Measurements from ENCODE around the gene PHLPP1. TPM values are rescaled to one million over a fixed set of nuclear protein-coding genes. Genes with fewer than 3 reads are reported as not detected.
A peak's percentile ranks its signal among the peaks of the same experiment; 100 is the strongest.

PHLPP1 gene
- total and polyA plus RNA-seq, 2 donors: 3.2 to 4.5 TPM

DNA sequence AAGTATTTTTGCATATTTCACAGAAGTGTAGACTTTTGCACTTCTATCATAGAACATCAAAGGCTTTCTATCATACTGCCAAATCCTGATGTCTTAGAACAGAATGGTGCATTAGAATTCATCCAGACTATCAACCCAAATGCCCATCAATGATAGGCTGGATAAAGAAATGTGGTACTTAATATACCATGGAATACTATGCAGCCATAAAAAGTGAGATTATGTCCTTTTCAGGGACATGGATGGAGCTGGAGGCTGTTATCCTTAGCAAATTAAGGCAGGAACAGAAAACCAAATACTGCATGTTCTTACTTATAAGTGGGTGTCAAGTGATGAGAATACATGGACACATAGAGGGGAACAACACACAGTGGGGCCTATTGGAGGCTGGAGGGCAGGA lies 150.2 kb downstream of the PHLPP1 start:
- no peaks in the 10 kb centered on the region for H3K9me3 ChIP-seq (ENCODE audit: control insufficient read depth in 2 of 2, insufficient read depth in 1 of 2, low read length in 1 of 2)
- no peaks in the 10 kb centered on the region for H3K27me3 ChIP-seq (ENCODE audit: control insufficient read depth in 2 of 2, insufficient read depth in 1 of 2, low read length in 1 of 2)
- no peaks in the 10 kb centered on the region for H3K36me3 ChIP-seq (ENCODE audit: control insufficient read depth in 2 of 2, insufficient read depth in 2 of 2, low read length in 1 of 2)
- no peak overlapping the region for H3K4me3 ChIP-seq (ENCODE audit: low read length in 2 of 2)
- DNase-seq (ENCODE audit: low read depth in 6 of 9, low spot score in 9 of 9): no peak
- no peak overlapping the region for H3K27ac ChIP-seq (ENCODE audit: low read depth in 1 of 2, low read length in 1 of 2)
- peaks cover 0 to 3% of the 10 kb centered on the region in 2 donors for H3K4me1 ChIP-seq (ENCODE audit: control insufficient read depth in 2 of 2, insufficient read depth in 2 of 2, low read length in 2 of 2)

DNA sequence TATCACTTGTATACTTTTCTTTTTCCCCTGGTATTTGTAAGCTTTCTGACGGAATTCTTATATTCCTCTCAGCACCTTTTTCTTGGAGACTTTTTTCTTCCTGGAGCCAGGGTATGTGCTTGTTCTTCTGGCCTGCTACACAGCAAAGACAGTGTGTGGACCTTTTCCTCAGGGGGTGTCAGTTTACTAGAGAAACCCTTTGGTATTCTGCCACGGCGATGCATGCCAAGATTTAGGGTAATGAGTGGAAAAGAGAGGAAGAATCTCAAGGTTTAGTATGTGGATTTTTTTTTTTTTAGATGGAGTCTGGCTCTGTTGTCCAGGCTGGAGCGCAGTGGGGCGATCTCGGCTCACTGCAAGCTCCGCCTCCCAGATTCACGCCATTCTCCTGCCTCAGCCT lies 152.2 kb downstream of the PHLPP1 start:
- no peak for DNase-seq (ENCODE audit: low read depth in 6 of 9, low spot score in 9 of 9)
- no peaks in the 10 kb centered on the region for H3K27me3 ChIP-seq (ENCODE audit: control insufficient read depth in 2 of 2, insufficient read depth in 1 of 2, low read length in 1 of 2)
- H3K9me3 ChIP-seq (ENCODE audit: control insufficient read depth in 2 of 2, insufficient read depth in 1 of 2, low read length in 1 of 2): no peaks in the 10 kb centered on the region
- H3K4me3 ChIP-seq (ENCODE audit: low read length in 2 of 2): no peak overlapping the region
- no peaks in the 10 kb centered on the region for H3K36me3 ChIP-seq (ENCODE audit: control insufficient read depth in 2 of 2, insufficient read depth in 2 of 2, low read length in 1 of 2)
- 96% methylated on average over 8 of the region's 8 CpGs for WGBS
- no peak overlapping the region for H3K27ac ChIP-seq (ENCODE audit: low read depth in 1 of 2, low read length in 1 of 2)
- peaks cover 0 to 3% of the 10 kb centered on the region in 2 donors for H3K4me1 ChIP-seq (ENCODE audit: control insufficient read depth in 2 of 2, insufficient read depth in 2 of 2, low read length in 2 of 2)

DNA sequence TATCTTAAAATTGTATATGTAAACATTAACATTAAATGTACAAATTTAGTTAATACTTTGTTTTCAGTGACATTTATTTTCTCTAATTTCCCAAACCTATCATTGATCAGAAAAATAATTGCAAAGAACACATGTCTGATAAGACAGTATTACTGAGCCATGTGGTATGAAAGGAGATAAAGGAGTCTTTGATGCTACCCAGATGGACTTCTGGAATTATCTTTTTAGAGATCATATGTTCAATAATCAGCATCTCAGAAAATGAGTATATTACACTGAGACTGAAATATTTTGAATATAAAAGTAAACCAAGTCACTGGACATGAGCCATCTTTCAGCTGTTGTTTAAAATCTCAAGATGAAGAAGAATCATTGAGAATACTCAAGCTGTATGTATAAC lies 153.3 kb downstream of the PHLPP1 start:
- H3K36me3 ChIP-seq (ENCODE audit: control insufficient read depth in 2 of 2, insufficient read depth in 2 of 2, low read length in 1 of 2): no peaks in the 10 kb centered on the region
- no peak overlapping the region for H3K4me3 ChIP-seq (ENCODE audit: low read length in 2 of 2)
- no peak overlapping the region for H3K27ac ChIP-seq (ENCODE audit: low read depth in 1 of 2, low read length in 1 of 2)
- DNase-seq (ENCODE audit: low read depth in 6 of 9, low spot score in 9 of 9): no peak
- no peaks in the 10 kb centered on the region for H3K27me3 ChIP-seq (ENCODE audit: control insufficient read depth in 2 of 2, insufficient read depth in 1 of 2, low read length in 1 of 2)
- peaks cover 0 to 3% of the 10 kb centered on the region in 2 donors for H3K4me1 ChIP-seq (ENCODE audit: control insufficient read depth in 2 of 2, insufficient read depth in 2 of 2, low read length in 2 of 2)
- no peaks in the 10 kb centered on the region for H3K9me3 ChIP-seq (ENCODE audit: control insufficient read depth in 2 of 2, insufficient read depth in 1 of 2, low read length in 1 of 2)

DNA sequence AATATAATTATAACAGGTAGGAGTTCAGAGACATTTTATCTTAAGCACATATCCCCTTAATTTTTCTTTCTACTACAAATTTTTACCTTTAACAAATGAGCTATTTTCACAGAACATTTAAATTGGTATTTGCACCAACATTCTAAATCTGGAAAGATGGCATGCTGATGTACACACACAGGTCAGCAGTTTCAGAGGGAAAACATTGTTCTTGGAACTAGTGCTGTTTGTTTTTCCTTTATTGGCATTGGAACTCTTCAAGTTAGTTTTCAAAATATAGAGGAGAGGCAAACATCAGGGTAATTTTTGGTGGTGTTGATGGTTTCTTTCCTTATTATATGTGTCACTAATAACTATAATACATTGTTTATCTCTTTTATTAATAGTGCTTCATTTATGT lies 155.3 kb downstream of the PHLPP1 start:
- DNase-seq (ENCODE audit: low read depth in 6 of 9, low spot score in 9 of 9): no peak
- Histone ChIP-seq H3K4me1 (ENCODE audit: control insufficient read depth in 2 of 2, insufficient read depth in 2 of 2, low read length in 2 of 2) (peaks cover 0 to 3% of the 10 kb centered on the region in 2 donors), H3K36me3 (ENCODE audit: control insufficient read depth in 2 of 2, insufficient read depth in 2 of 2, low read length in 1 of 2) (no peaks in the 10 kb centered on the region), H3K4me3 (ENCODE audit: low read length in 2 of 2) (no peak overlapping the region), H3K9me3 (ENCODE audit: control insufficient read depth in 2 of 2, insufficient read depth in 1 of 2, low read length in 1 of 2) (no peaks in the 10 kb centered on the region), H3K27me3 (ENCODE audit: control insufficient read depth in 2 of 2, insufficient read depth in 1 of 2, low read length in 1 of 2) (no peaks in the 10 kb centered on the region), H3K27ac (ENCODE audit: low read depth in 1 of 2, low read length in 1 of 2) (no peak overlapping the region)

DNA sequence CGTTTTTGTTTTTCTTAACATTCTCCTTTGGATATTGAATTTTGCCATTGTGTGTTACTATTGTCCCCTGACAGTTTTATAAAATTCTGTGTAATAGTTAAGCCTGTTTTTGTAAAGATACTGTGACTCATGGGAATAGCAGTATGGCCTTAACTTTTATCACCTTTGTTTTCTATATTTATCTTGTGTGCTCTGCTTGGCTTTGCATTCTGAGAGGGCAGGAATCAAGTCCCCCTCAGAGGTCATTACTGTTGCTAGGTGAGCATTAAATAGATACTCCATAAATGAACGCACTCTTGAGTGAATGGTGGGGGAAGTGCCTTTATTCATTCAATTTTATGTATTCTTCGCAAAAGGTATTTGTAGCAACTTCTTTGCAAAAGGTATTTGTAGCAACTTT lies 160.0 kb downstream of the PHLPP1 start:
- H3K9me3 ChIP-seq (ENCODE audit: control insufficient read depth in 2 of 2, insufficient read depth in 1 of 2, low read length in 1 of 2): no peaks in the 10 kb centered on the region
- H3K4me3 ChIP-seq (ENCODE audit: low read length in 2 of 2): no peak overlapping the region
- H3K27me3 ChIP-seq (ENCODE audit: control insufficient read depth in 2 of 2, insufficient read depth in 1 of 2, low read length in 1 of 2): no peaks in the 10 kb centered on the region
- WGBS: 96% methylated on average over 3 of the region's 3 CpGs
- no peaks in the 10 kb centered on the region for H3K36me3 ChIP-seq (ENCODE audit: control insufficient read depth in 2 of 2, insufficient read depth in 2 of 2, low read length in 1 of 2)
- H3K4me1 ChIP-seq (ENCODE audit: control insufficient read depth in 2 of 2, insufficient read depth in 2 of 2, low read length in 2 of 2): peaks cover 4 to 5% of the 10 kb centered on the region in 2 donors
- DNase-seq (ENCODE audit: low read depth in 6 of 9, low spot score in 9 of 9): no peak
- no peak overlapping the region for H3K27ac ChIP-seq (ENCODE audit: low read depth in 1 of 2, low read length in 1 of 2)

DNA sequence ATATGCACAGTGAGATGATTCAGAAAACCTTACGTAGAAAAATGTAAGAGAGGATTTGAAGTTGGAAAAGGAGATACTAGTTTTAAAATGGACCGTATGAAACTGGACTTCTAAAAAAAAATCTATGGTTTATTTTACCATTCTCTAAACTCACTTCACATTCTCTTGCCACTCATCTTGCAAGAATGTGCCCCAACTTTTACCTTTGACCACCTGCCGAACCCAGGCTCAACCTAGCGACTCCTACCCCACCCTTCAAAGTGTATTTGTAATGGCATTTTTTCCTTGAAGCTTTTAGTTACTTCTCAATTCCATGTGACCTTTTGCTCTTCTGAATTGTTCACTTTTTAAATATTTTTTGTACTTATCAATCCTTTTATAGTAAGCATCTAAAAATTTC lies 160.8 kb downstream of the PHLPP1 start:
- 97% methylated on average over 4 of the region's 4 CpGs for WGBS

DNA sequence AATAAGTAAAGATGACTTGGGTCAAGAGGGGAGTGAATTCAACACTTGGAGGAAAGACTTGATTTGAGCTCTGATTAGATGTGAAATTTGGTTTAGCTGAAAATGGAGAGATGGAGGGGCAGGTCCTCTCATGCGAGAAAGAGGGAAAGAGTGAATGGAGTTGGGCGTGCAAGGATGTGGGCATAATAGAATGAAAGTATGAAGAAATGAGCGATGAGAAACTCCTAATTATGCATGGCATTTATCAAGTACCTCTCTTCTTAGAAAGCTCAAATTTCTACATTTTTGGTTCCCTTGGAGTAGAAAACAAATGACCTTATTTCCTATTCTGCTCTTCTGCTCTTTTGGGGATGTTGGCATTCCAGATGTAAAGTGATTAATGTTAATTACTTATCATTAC lies 161.5 kb downstream of the PHLPP1 start:
- H3K4me1 ChIP-seq (ENCODE audit: control insufficient read depth in 2 of 2, insufficient read depth in 2 of 2, low read length in 2 of 2): peaks cover 4 to 5% of the 10 kb centered on the region in 2 donors
- no peaks in the 10 kb centered on the region for H3K9me3 ChIP-seq (ENCODE audit: control insufficient read depth in 2 of 2, insufficient read depth in 1 of 2, low read length in 1 of 2)
- H3K36me3 ChIP-seq (ENCODE audit: control insufficient read depth in 2 of 2, insufficient read depth in 2 of 2, low read length in 1 of 2): no peaks in the 10 kb centered on the region
- no peak overlapping the region for H3K27ac ChIP-seq (ENCODE audit: low read depth in 1 of 2, low read length in 1 of 2)
- 98% methylated on average over 3 of the region's 3 CpGs for WGBS
- H3K27me3 ChIP-seq (ENCODE audit: control insufficient read depth in 2 of 2, insufficient read depth in 1 of 2, low read length in 1 of 2): no peaks in the 10 kb centered on the region
- no peak for DNase-seq (ENCODE audit: low read depth in 6 of 9, low spot score in 9 of 9)
- no peak overlapping the region for H3K4me3 ChIP-seq (ENCODE audit: low read length in 2 of 2)

More for the DNA sequence above, 160.8 kb downstream of the PHLPP1 start:
- Histone ChIP-seq H3K9me3 (ENCODE audit: control insufficient read depth in 2 of 2, insufficient read depth in 1 of 2, low read length in 1 of 2) (no peaks in the 10 kb centered on the region), H3K27me3 (ENCODE audit: control insufficient read depth in 2 of 2, insufficient read depth in 1 of 2, low read length in 1 of 2) (no peaks in the 10 kb centered on the region), H3K36me3 (ENCODE audit: control insufficient read depth in 2 of 2, insufficient read depth in 2 of 2, low read length in 1 of 2) (no peaks in the 10 kb centered on the region), H3K27ac (ENCODE audit: low read depth in 1 of 2, low read length in 1 of 2) (no peak overlapping the region), H3K4me1 (ENCODE audit: control insufficient read depth in 2 of 2, insufficient read depth in 2 of 2, low read length in 2 of 2) (peaks cover 4 to 5% of the 10 kb centered on the region in 2 donors), H3K4me3 (ENCODE audit: low read length in 2 of 2) (no peak overlapping the region)
- DNase-seq (ENCODE audit: low read depth in 6 of 9, low spot score in 9 of 9): no peak

DNA sequence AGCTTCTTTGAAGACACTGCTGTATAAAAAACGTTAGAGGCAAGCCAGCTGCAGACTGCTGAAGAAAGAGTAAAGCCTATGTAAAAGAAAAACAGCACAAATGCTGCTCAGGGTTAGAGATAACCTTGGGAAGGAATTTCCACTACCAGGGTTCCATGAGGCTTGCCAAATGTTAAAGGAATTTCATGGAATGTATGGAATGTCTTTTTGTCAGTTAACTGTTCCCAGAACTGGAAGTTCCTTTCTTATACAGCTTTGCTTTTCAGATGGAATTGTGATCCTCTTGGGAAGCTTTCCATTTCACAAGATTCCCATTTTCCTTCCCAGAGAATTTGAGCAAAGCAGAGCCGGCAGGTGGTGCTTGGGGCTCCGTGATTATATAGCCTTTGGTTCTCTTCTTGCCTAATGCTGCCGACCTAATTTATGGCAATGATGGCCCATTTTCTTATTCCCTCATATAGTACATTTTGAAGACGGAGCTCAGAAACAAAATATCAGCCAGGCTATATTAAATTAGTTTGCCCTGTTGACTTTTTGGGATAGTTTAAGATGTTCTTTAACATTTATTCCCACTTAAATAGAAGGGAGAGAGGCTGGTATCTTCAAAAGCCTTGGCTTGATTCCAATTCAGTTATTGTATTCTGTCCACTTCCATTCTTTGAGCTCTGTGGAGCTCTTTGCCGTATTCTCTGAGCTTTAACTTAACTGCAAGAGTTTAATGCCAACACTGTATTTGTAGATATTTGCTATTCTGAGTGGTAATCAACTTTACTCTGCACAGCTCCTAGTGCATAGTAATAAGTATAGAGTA lies 162.3 kb downstream of the PHLPP1 start:
- H3K27me3 ChIP-seq (ENCODE audit: control insufficient read depth in 2 of 2, insufficient read depth in 1 of 2, low read length in 1 of 2): no peaks in the 10 kb centered on the region
- 90% methylated on average over 6 of the region's 6 CpGs for WGBS
- H3K9me3 ChIP-seq (ENCODE audit: control insufficient read depth in 2 of 2, insufficient read depth in 1 of 2, low read length in 1 of 2): no peaks in the 10 kb centered on the region
- H3K4me1 ChIP-seq (ENCODE audit: control insufficient read depth in 2 of 2, insufficient read depth in 2 of 2, low read length in 2 of 2): peaks cover 4 to 5% of the 10 kb centered on the region in 2 donors
- H3K27ac ChIP-seq (ENCODE audit: low read depth in 1 of 2, low read length in 1 of 2): no peak overlapping the region
- no peak overlapping the region for H3K4me3 ChIP-seq (ENCODE audit: low read length in 2 of 2)
- no peaks in the 10 kb centered on the region for H3K36me3 ChIP-seq (ENCODE audit: control insufficient read depth in 2 of 2, insufficient read depth in 2 of 2, low read length in 1 of 2)
- peak in 1 of 9 donors; percentile 18 for DNase-seq (ENCODE audit: low read depth in 6 of 9, low spot score in 9 of 9)

DNA sequence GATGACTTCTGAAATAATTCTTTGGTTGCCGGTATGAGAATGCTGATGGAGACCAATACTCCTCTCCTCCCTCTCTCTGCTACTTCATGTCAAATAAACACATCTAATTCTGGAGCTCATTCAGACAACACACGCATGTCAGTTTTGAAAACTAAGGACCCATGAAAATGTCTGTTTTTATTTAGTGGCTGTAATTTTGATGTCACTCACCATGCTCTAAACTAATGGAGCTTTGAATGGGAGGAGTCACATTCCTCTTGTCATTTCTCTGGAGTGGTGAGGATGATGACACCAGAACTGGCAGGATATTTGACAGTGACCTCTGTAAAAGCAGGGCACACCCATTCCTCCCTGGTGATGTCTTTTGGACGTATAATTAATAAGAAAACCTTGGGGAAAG lies 163.0 kb downstream of the PHLPP1 start:
- WGBS: 94% methylated on average over 3 of the region's 3 CpGs

More for the DNA sequence above, 163.0 kb downstream of the PHLPP1 start:
- Histone ChIP-seq H3K27me3 (ENCODE audit: control insufficient read depth in 2 of 2, insufficient read depth in 1 of 2, low read length in 1 of 2) (no peaks in the 10 kb centered on the region), H3K9me3 (ENCODE audit: control insufficient read depth in 2 of 2, insufficient read depth in 1 of 2, low read length in 1 of 2) (no peaks in the 10 kb centered on the region), H3K27ac (ENCODE audit: low read depth in 1 of 2, low read length in 1 of 2) (no peak overlapping the region), H3K4me1 (ENCODE audit: control insufficient read depth in 2 of 2, insufficient read depth in 2 of 2, low read length in 2 of 2) (peaks cover 4 to 5% of the 10 kb centered on the region in 2 donors), H3K36me3 (ENCODE audit: control insufficient read depth in 2 of 2, insufficient read depth in 2 of 2, low read length in 1 of 2) (no peaks in the 10 kb centered on the region), H3K4me3 (ENCODE audit: low read length in 2 of 2) (no peak overlapping the region)
- no peak for DNase-seq (ENCODE audit: low read depth in 6 of 9, low spot score in 9 of 9)
